Measurements from ENCODE around the gene MTRF1L. TPM values are rescaled to one million over a fixed set of nuclear protein-coding genes. Genes with fewer than 3 reads are reported as not detected.

The MTRF1L gene
- total RNA-seq, 2 donors from 2014 or later, result 17.3 to 18.7 TPM

GRCh38 chr6:153048631-153049030 lies 46.1 kb upstream of the MTRF1L start:
- Histone ChIP-seq H3K36me3 (ENCODE audit: control insufficient read depth, insufficient read depth, low read length) (no peaks in the 10 kb centered on the region), H3K4me3 (ENCODE audit: low read length) (no peak overlapping the region), H3K4me1 (ENCODE audit: control insufficient read depth, insufficient read depth, low read length) (no peaks in the 10 kb centered on the region), H3K27me3 (ENCODE audit: control insufficient read depth, insufficient read depth, low read length, poor library complexity, severe bottlenecking) (no peaks in the 10 kb centered on the region), H3K27ac (ENCODE audit: low read depth, low read length) (no peak overlapping the region), H3K9ac (ENCODE audit: extremely low read depth, low read length, poor library complexity, severe bottlenecking) (no peak overlapping the region), H3K9me3 (ENCODE audit: control insufficient read depth, low read length) (peaks cover 5% of the 10 kb centered on the region)
- H3K36me3 Mint-ChIP-seq (ENCODE audit: low read depth), result no peaks in the 10 kb centered on the region
- H3K4me3 Mint-ChIP-seq, result no peak overlapping the region
- H3K27me3 Mint-ChIP-seq (ENCODE audit: insufficient read depth), result no peaks in the 10 kb centered on the region
- TF ChIP-seq CTCF (conservative IDR thresholded peaks at IDR 0.05), result no peak
- H3K4me1 Mint-ChIP-seq, result no peaks in the 10 kb centered on the region
- no peak for DNase-seq
- peaks cover 4% of the 10 kb centered on the region for H3K9me3 Mint-ChIP-seq
- H3K27ac Mint-ChIP-seq, result no peak overlapping the region
- 75 to 98% methylated on average over 2 of the region's 3 CpGs for WGBS, 2 experiments (ENCODE audit: insufficient coverage in 1 of 2, insufficient read length in 1 of 2)

GRCh38 chr6:153047386-153047785 lies 44.9 kb upstream of the MTRF1L start:
- no peak for TF ChIP-seq CTCF (conservative IDR thresholded peaks at IDR 0.05)

GRCh38 chr6:153045271-153045670 lies 42.8 kb upstream of the MTRF1L start:
- H3K27me3 ChIP-seq (ENCODE audit: control insufficient read depth, insufficient read depth, low read length, poor library complexity, severe bottlenecking), result no peaks in the 10 kb centered on the region
- H3K4me3 ChIP-seq (ENCODE audit: low read length), result no peak overlapping the region
- no peaks in the 10 kb centered on the region for H3K4me1 ChIP-seq (ENCODE audit: control insufficient read depth, insufficient read depth, low read length)
- no peak overlapping the region for H3K27ac ChIP-seq (ENCODE audit: low read depth, low read length)
- Mint-ChIP-seq H3K36me3 (ENCODE audit: low read depth) (no peaks in the 10 kb centered on the region), H3K9me3 (no peaks in the 10 kb centered on the region), H3K27me3 (ENCODE audit: insufficient read depth) (no peaks in the 10 kb centered on the region), H3K4me1 (no peaks in the 10 kb centered on the region), H3K27ac (no peak overlapping the region), H3K4me3 (no peak overlapping the region)
- no peaks in the 10 kb centered on the region for H3K36me3 ChIP-seq (ENCODE audit: control insufficient read depth, insufficient read depth, low read length)
- no peak for DNase-seq
- H3K9me3 ChIP-seq (ENCODE audit: control insufficient read depth, low read length), result no peaks in the 10 kb centered on the region
- TF ChIP-seq CTCF (conservative IDR thresholded peaks at IDR 0.05), result no peak
- H3K9ac ChIP-seq (ENCODE audit: extremely low read depth, low read length, poor library complexity, severe bottlenecking), result no peak overlapping the region

More at GRCh38 chr6:153047386-153047785, 44.9 kb upstream of the MTRF1L start:
- H3K4me3 ChIP-seq (ENCODE audit: low read length), result no peak overlapping the region
- no peaks in the 10 kb centered on the region for H3K27me3 ChIP-seq (ENCODE audit: control insufficient read depth, insufficient read depth, low read length, poor library complexity, severe bottlenecking)
- Mint-ChIP-seq H3K27ac (no peak overlapping the region), H3K4me1 (no peaks in the 10 kb centered on the region), H3K27me3 (ENCODE audit: insufficient read depth) (no peaks in the 10 kb centered on the region), H3K36me3 (ENCODE audit: low read depth) (no peaks in the 10 kb centered on the region), H3K4me3 (no peak overlapping the region), H3K9me3 (peaks cover 4% of the 10 kb centered on the region)
- H3K9me3 ChIP-seq (ENCODE audit: control insufficient read depth, low read length), result peaks cover 5% of the 10 kb centered on the region
- H3K27ac ChIP-seq (ENCODE audit: low read depth, low read length), result no peak overlapping the region
- 90 to 97% methylated on average over 2 of the region's 2 CpGs for WGBS, 2 experiments (ENCODE audit: insufficient coverage in 1 of 2, insufficient read length in 1 of 2)
- no peaks in the 10 kb centered on the region for H3K4me1 ChIP-seq (ENCODE audit: control insufficient read depth, insufficient read depth, low read length)
- H3K36me3 ChIP-seq (ENCODE audit: control insufficient read depth, insufficient read depth, low read length), result no peaks in the 10 kb centered on the region
- no peak overlapping the region for H3K9ac ChIP-seq (ENCODE audit: extremely low read depth, low read length, poor library complexity, severe bottlenecking)
- no peak for DNase-seq

Data from endodermal cell (in vitro differentiated cells).